Large intestine (tissue), 3 donors: Measurements from ENCODE around the gene ATXN7L1. TPM values are rescaled to one million over a fixed set of nuclear protein-coding genes. Genes with fewer than 3 reads are reported as not detected.

ENCODE experiments used
- DNase-seq, 2 donors: peaks; one replicate each; pipeline versions ENCODE4 v3.0.0 to v3.0.0-alpha.2; 2013
- H3K27ac ChIP-seq: one replicate; pipeline ENCODE4 v1.5.1; 2013; ENCODE audit warnings: low read length
- H3K27me3 ChIP-seq: 2 replicates; pipeline ENCODE4 v1.6.1; 2013; ENCODE audit warnings: low read length; ENCODE audit not compliant: control insufficient read depth, insufficient read depth
- H3K36me3 ChIP-seq: 2 replicates; pipeline ENCODE4 v1.6.1; 2013; ENCODE audit warnings: low read length; ENCODE audit not compliant: control insufficient read depth, insufficient read depth
- H3K4me1 ChIP-seq: one replicate; pipeline ENCODE4 v1.6.1; 2013; ENCODE audit warnings: low read length; ENCODE audit not compliant: control insufficient read depth, insufficient read depth
- H3K4me3 ChIP-seq: one replicate; pipeline ENCODE4 v1.5.1; 2013; ENCODE audit warnings: low read length
- H3K9me3 ChIP-seq: one replicate; pipeline ENCODE4 v1.6.1; 2013; ENCODE audit warnings: mild to moderate bottlenecking, low read depth, low read length, moderate library complexity; ENCODE audit not compliant: control insufficient read depth
- WGBS: methylation state at CpG from one replicate; pipeline ENCODE4 v1.1.5; 2013; ENCODE audit warnings: low lambda C conversion rate; ENCODE audit not compliant: insufficient coverage; 5-methylcytosine and 5-hydroxymethylcytosine counted together
- polyA plus RNA-seq: library from polyadenylated mRNA; unstranded; fragments of 120-200 nt; gene quantifications from one replicate; pipeline ENCODE4 v1.2.1, GENCODE V29; 2013

ATXN7L1 gene
- polyA plus RNA-seq, 1 donor = 24.3 TPM

GRCh38 chr7:105638334-105638733, 238.1 kb downstream of the ATXN7L1 start:
- WGBS = no CpG with 5 or more reads among the region's 8 CpGs
- peaks cover 3% of the 10 kb centered on the region for H3K4me1 ChIP-seq
- no peak overlapping the region for H3K27ac ChIP-seq
- H3K4me3 ChIP-seq = no peak overlapping the region
- peaks cover 4% of the 10 kb centered on the region for H3K9me3 ChIP-seq
- no peaks in the 10 kb centered on the region for H3K27me3 ChIP-seq
- DNase-seq = no peak
- H3K36me3 ChIP-seq = peaks cover 58% of the 10 kb centered on the region

- Histone ChIP-seq H3K27ac (no peak overlapping the region), H3K9me3 (peaks cover 4% of the 10 kb centered on the region), H3K4me1 (peaks cover 3% of the 10 kb centered on the region), H3K36me3 (peaks cover 58% of the 10 kb centered on the region), H3K27me3 (no peaks in the 10 kb centered on the region), H3K4me3 (no peak overlapping the region)
- WGBS = 100% methylated on average over 2 of the region's 8 CpGs
- DNase-seq = no peak
Measured at GRCh38 chr7:105637755-105638154, 238.6 kb downstream of the ATXN7L1 start.

GRCh38 chr7:105636982-105637381, 239.4 kb downstream of the ATXN7L1 start:
- no peak overlapping the region for H3K27ac ChIP-seq
- no peaks in the 10 kb centered on the region for H3K27me3 ChIP-seq
- H3K4me1 ChIP-seq = peaks cover 3% of the 10 kb centered on the region
- H3K4me3 ChIP-seq = no peak overlapping the region
- no peak for DNase-seq
- 60% methylated on average over 2 of the region's 8 CpGs for WGBS
- H3K36me3 ChIP-seq = peaks cover 51% of the 10 kb centered on the region
- peaks cover 4% of the 10 kb centered on the region for H3K9me3 ChIP-seq

- H3K4me1 ChIP-seq = peaks cover 2% of the 10 kb centered on the region
- H3K36me3 ChIP-seq = peaks cover 46% of the 10 kb centered on the region
- peaks cover 4% of the 10 kb centered on the region for H3K9me3 ChIP-seq
- no CpG with 5 or more reads among the region's 6 CpGs for WGBS
- H3K27me3 ChIP-seq = no peaks in the 10 kb centered on the region
- no peak overlapping the region for H3K27ac ChIP-seq
- no peak for DNase-seq
- no peak overlapping the region for H3K4me3 ChIP-seq
Measured at GRCh38 chr7:105635197-105635596, 241.2 kb downstream of the ATXN7L1 start.

- H3K36me3 ChIP-seq = peaks cover 26% of the 10 kb centered on the region
- peaks cover 3% of the 10 kb centered on the region for H3K9me3 ChIP-seq
- 70% methylated on average over 2 of the region's 2 CpGs for WGBS
- DNase-seq = no peak
- H3K4me1 ChIP-seq = no peaks in the 10 kb centered on the region
- H3K27ac ChIP-seq = no peak overlapping the region
- H3K4me3 ChIP-seq = no peak overlapping the region
- no peaks in the 10 kb centered on the region for H3K27me3 ChIP-seq
Measured at GRCh38 chr7:105625986-105626385, 250.4 kb downstream of the ATXN7L1 start.

GRCh38 chr7:105623906-105624305, 252.5 kb downstream of the ATXN7L1 start:
- Histone ChIP-seq H3K36me3 (peaks cover 32% of the 10 kb centered on the region), H3K4me3 (no peak overlapping the region), H3K27me3 (no peaks in the 10 kb centered on the region), H3K27ac (no peak overlapping the region), H3K4me1 (no peaks in the 10 kb centered on the region), H3K9me3 (peaks cover 3% of the 10 kb centered on the region)
- no CpG with 5 or more reads among the region's 15 CpGs for WGBS
- DNase-seq = no peak

GRCh38 chr7:105623378-105623777, 253.0 kb downstream of the ATXN7L1 start:
- H3K27ac ChIP-seq = no peak overlapping the region
- H3K4me3 ChIP-seq = no peak overlapping the region
- H3K4me1 ChIP-seq = no peaks in the 10 kb centered on the region
- no CpG with 5 or more reads among the region's 5 CpGs for WGBS
- H3K27me3 ChIP-seq = no peaks in the 10 kb centered on the region
- H3K9me3 ChIP-seq = peaks cover 3% of the 10 kb centered on the region
- H3K36me3 ChIP-seq = peaks cover 37% of the 10 kb centered on the region
- no peak for DNase-seq

GRCh38 chr7:105622106-105622731, 254.2 kb downstream of the ATXN7L1 start:
- Histone ChIP-seq H3K27ac (no peak overlapping the region), H3K36me3 (peaks cover 47% of the 10 kb centered on the region), H3K4me1 (no peaks in the 10 kb centered on the region), H3K27me3 (no peaks in the 10 kb centered on the region), H3K4me3 (no peak overlapping the region), H3K9me3 (peaks cover 3% of the 10 kb centered on the region)
- no CpG with 5 or more reads among the region's 15 CpGs for WGBS
- DNase-seq = no peak

- peak in 1 of 2 donors; percentile 7 for DNase-seq
- Histone ChIP-seq H3K27me3 (no peaks in the 10 kb centered on the region), H3K4me3 (no peak overlapping the region), H3K4me1 (no peaks in the 10 kb centered on the region), H3K27ac (no peak overlapping the region), H3K36me3 (peaks cover 49% of the 10 kb centered on the region), H3K9me3 (peaks cover 3% of the 10 kb centered on the region)
- WGBS = 100% methylated on average over 1 of the region's 3 CpGs
Measured at GRCh38 chr7:105621617-105622016, 254.8 kb downstream of the ATXN7L1 start.

GRCh38 chr7:105621176-105621575, 255.2 kb downstream of the ATXN7L1 start:
- Histone ChIP-seq H3K4me1 (no peaks in the 10 kb centered on the region), H3K36me3 (peaks cover 53% of the 10 kb centered on the region), H3K9me3 (peaks cover 2% of the 10 kb centered on the region), H3K27me3 (no peaks in the 10 kb centered on the region), H3K4me3 (no peak overlapping the region), H3K27ac (no peak overlapping the region)
- DNase-seq = no peak
- WGBS = 30% methylated on average over 2 of the region's 2 CpGs

- Histone ChIP-seq H3K27ac (no peak overlapping the region), H3K4me3 (no peak overlapping the region), H3K36me3 (peaks cover 68% of the 10 kb centered on the region), H3K9me3 (no peaks in the 10 kb centered on the region), H3K4me1 (no peaks in the 10 kb centered on the region), H3K27me3 (no peaks in the 10 kb centered on the region)
- no peak for DNase-seq
- WGBS = no CpG with 5 or more reads among the region's 4 CpGs
Measured at GRCh38 chr7:105619590-105619989, 256.8 kb downstream of the ATXN7L1 start.
